Adrenal gland (tissue), 12 donors: ENCODE measurements around the gene NOXA1. TPM values are rescaled to one million over a fixed set of nuclear protein-coding genes. Genes with fewer than 3 reads are reported as not detected.

Experiments used
- DNase-seq, 7 donors: peaks; one replicate each; pipeline ENCODE4 v3.0.0-alpha.2; 2019 to 2020
- H3K27ac ChIP-seq, 5 donors: fragments of 200-600 bp; sonication (generic) in 4 of 5; 1 replicate in 3 of 5; 2 replicates in 2 of 5; pipeline versions ENCODE4 v1.5.1 to v1.8.0; 2016 to 2020; ENCODE audit warnings: mild to moderate bottlenecking in 1 of 5
- H3K27me3 ChIP-seq: fragments of 200-600 bp; 2 replicates; pipeline ENCODE4 v1.8.0; 2021
- H3K36me3 ChIP-seq, 2 donors: fragments of 200-600 bp; replicated peaks in 1 of 2; 1 replicate in 1 of 2; 2 replicates in 1 of 2; pipeline versions ENCODE4 v1.5.1 to v1.8.0; 2018 to 2022
- H3K4me1 ChIP-seq, 2 donors: fragments of 200-600 bp; replicated peaks in 1 of 2; 1 replicate in 1 of 2; 2 replicates in 1 of 2; pipeline versions ENCODE4 v1.5.1 to v1.8.0; 2018 to 2021
- H3K4me3 ChIP-seq, 4 donors: fragments of 200-600 bp; sonication (generic) in 3 of 4; one replicate each; pipeline ENCODE4 v1.5.1; 2016 to 2018
- H3K9me3 ChIP-seq, 3 donors: fragments of 200-600 bp; sonication (generic) in 1 of 3; replicated peaks in 1 of 3; 1 replicate in 2 of 3; 2 replicates in 1 of 3; pipeline versions ENCODE4 v1.5.1 to v1.8.0; 2016 to 2021
- CTCF ChIP-seq, 6 experiments: fragments of 450-650 bp in 4 of 6; fragments of 200-600 bp in 2 of 6; sonication (generic) in 1 of 6; IDR thresholded peaks; 1 replicate in 5 of 6; 2 replicates in 1 of 6; pipeline versions ENCODE4 v1.5.1 to v1.8.0; 2016 to 2021; ENCODE audit warnings: antibody characterized with exemption in 6 of 6, mild to moderate bottlenecking in 2 of 6, moderate library complexity in 1 of 6
- POLR2A ChIP-seq, 2 donors: fragments of 450-650 bp; IDR thresholded peaks; one replicate each; pipeline ENCODE4 v1.6.1; 2017; ENCODE audit warnings: antibody characterized with exemption in 2 of 2, mild to moderate bottlenecking in 2 of 2, moderate library complexity in 1 of 2
- WGBS, 4 donors: extraction: QIAGEN DNeasy Blood & Tissue Kit in 2 of 4; methylation state at CpG; one replicate each; pipeline versions ENCODE4 v1.1.5 to v1.1.7; 2013 to 2017; 5-methylcytosine and 5-hydroxymethylcytosine counted together
- intact Hi-C, 2 donors: fragments of 100-400 bp; cut with DNase I; formaldehyde crosslinking; loops; one replicate each; pipeline versions ENCODE4 v1.14.1 to v1.15.0; 2022 to 2023
- polyA plus RNA-seq, 3 donors: library from polyadenylated mRNA; stranded (reverse); fragments of 200-250 nt in 2 of 3; fragments of 350-450 nt in 1 of 3; fragmentation: Illumina TruSeq in 1 of 3; extraction: RNeasy Lipid Tissue Mini Kit (QIAGEN cat#74804) in 1 of 3; gene quantifications; one replicate each; pipeline ENCODE4 v1.2.3, GENCODE V29; 2013 to 2014
- total RNA-seq, 9 donors: library from RNA; depleted of rRNA in 4 of 9; stranded (reverse); fragments of >200 nt in 4 of 9; fragments of 120-200 nt in 1 of 9; fragmentation: NEBNext Ultra II Directional in 1 of 9; extraction: Animal tissue kit (Norgen Biotek cat#: 25700) in 1 of 9; gene quantifications; one replicate each; pipeline versions ENCODE4 v1.1.0 to v1.2.4, GENCODE V29; 2013 to 2023
- donor health status: healthy with polysubstance abuse.
- donor health status: Bipolar disorder and iron deficiency.
- donor health status: DM: yes; HTN: yes; CAD: no.
- donor health status: DM: no; HTN: no; CAD: no.
- donor health status: DM: no; HTN: no; CAD: no.
- donor health status: DM: yes; HTN: yes; CAD: no.

Gene NOXA1
- total and polyA plus RNA-seq, 12 donors = 2.9 to 50.7 (median 9.4) TPM; not detected in 1

- H3K27me3 ChIP-seq = no peaks in the 10 kb centered on the region
- peak in 1 of 6 experiments; percentile 47 for TF ChIP-seq CTCF (IDR thresholded peaks at IDR 0.05)
- TF ChIP-seq POLR2A (IDR thresholded peaks at IDR 0.05) = no peak
- peak overlapping the region in 3 of 4 donors; percentile 13 to 98 (median 73) for H3K4me3 ChIP-seq
- no peaks in the 10 kb centered on the region for H3K9me3 ChIP-seq
- no peaks in the 10 kb centered on the region for H3K36me3 ChIP-seq
- peak overlapping the region in 4 of 5 donors; percentile 18 to 84 (median 62) for H3K27ac ChIP-seq
- intact Hi-C loops = loop anchor here in 1 of 2 donors (2.0 kb wide), 1 partner anchor 21 kb away; no protein-coding TSS in a partner anchor
- peak in 4 of 7 donors; percentile 53 to 72 (median 70) for DNase-seq
- H3K4me1 ChIP-seq = peaks cover 0 to 19% of the 10 kb centered on the region in 2 donors
- whole genome bisulfite sequencing, 4 donors = 7 to 49% (median 15%) methylated on average over 10 to 77 of the region's 77 CpGs
Observed at GRCh38 chr9:137423514-137424291, 510 bp downstream of the NOXA1 start.

GRCh38 chr9:137426018-137426681 is 3.0 kb downstream of the NOXA1 start:
- no peaks in the 10 kb centered on the region for H3K27me3 ChIP-seq
- intact Hi-C loops = no loop called here
- peak in 1 of 7 donors; percentile 35 for DNase-seq
- no peak overlapping the region for H3K4me3 ChIP-seq
- peaks cover 0 to 19% of the 10 kb centered on the region in 2 donors for H3K4me1 ChIP-seq
- H3K36me3 ChIP-seq = no peaks in the 10 kb centered on the region
- no peak overlapping the region for H3K27ac ChIP-seq
- no peak for TF ChIP-seq POLR2A (IDR thresholded peaks at IDR 0.05)
- TF ChIP-seq CTCF (IDR thresholded peaks at IDR 0.05) = no peak
- H3K9me3 ChIP-seq = no peaks in the 10 kb centered on the region
- 81 to 90% (median 82%) methylated on average over 8 to 18 of the region's 18 CpGs for WGBS, 4 donors

GRCh38 chr9:137427454-137428310 is 4.5 kb downstream of the NOXA1 start:
- H3K27ac ChIP-seq = no peak overlapping the region
- H3K4me3 ChIP-seq = no peak overlapping the region
- TF ChIP-seq POLR2A (IDR thresholded peaks at IDR 0.05) (no peak), CTCF (IDR thresholded peaks at IDR 0.05) (no peak)
- H3K36me3 ChIP-seq = no peaks in the 10 kb centered on the region
- 85 to 92% (median 87%) methylated on average over 11 to 27 of the region's 27 CpGs for WGBS, 4 donors
- no peaks in the 10 kb centered on the region for H3K27me3 ChIP-seq
- no peak for DNase-seq
- no peaks in the 10 kb centered on the region for H3K9me3 ChIP-seq
- intact Hi-C loops = no loop called here
- peaks cover 0 to 8% of the 10 kb centered on the region in 2 donors for H3K4me1 ChIP-seq

GRCh38 chr9:137428311-137428630 is 5.1 kb downstream of the NOXA1 start:
- Histone ChIP-seq H3K27ac (no peak overlapping the region), H3K36me3 (no peaks in the 10 kb centered on the region), H3K4me1 (peaks cover 0 to 8% of the 10 kb centered on the region in 2 donors), H3K27me3 (no peaks in the 10 kb centered on the region), H3K9me3 (no peaks in the 10 kb centered on the region), H3K4me3 (no peak overlapping the region)
- intact Hi-C loops = no loop called here
- no peak for DNase-seq
- WGBS, 4 donors = 73 to 88% (median 74%) methylated on average over 5 to 6 of the region's 6 CpGs; no CpG with 5 or more reads in 1 of the 4 donors
- no peak for TF ChIP-seq CTCF (IDR thresholded peaks at IDR 0.05)
- TF ChIP-seq POLR2A (IDR thresholded peaks at IDR 0.05) = no peak
